ENCODE results near the gene BIRC3.

BIRC3 gene

DNA sequence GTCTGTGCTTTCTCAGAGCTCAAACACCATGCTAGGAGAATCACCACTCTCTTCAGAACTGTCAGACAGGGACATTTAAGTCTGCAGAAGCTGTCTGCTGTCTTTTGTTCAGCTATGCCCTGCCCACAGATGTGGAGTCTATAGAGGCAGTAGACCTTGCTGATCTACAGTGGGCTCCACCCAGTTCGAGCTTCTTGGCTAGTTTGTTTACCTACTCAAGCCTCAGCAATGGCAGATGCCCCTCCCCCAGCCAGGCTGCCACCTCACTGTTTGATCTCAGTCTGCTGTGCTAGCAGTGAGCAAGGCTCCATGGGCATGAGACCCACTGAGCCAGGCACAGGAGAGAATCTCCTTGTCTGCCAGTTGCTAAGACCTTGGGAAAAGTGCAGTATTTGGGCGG lies 16.4 kb upstream of the BIRC3 start:
- DNase-seq: peak; percentile 34

DNA sequence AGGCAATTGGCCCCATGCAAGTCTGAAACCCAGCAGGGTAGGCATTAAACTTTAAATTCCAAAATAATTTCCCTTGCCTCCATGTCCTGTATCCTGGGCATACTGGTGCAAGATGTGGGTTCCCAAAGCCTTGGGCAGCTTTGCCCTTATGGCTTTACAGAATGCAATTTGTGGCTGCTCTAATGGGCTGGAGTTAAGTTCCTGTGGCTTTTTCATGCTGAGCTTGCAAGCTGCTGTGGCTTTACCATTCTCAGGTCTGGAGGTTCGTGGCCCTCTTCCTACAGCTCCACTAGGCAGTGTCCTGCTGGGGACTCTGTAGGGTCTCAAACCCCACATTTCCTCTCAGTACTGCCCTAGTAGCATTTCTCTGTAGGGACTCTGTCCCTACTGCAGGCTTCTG lies 15.0 kb upstream of the BIRC3 start:
- DNase-seq: no peak

DNA sequence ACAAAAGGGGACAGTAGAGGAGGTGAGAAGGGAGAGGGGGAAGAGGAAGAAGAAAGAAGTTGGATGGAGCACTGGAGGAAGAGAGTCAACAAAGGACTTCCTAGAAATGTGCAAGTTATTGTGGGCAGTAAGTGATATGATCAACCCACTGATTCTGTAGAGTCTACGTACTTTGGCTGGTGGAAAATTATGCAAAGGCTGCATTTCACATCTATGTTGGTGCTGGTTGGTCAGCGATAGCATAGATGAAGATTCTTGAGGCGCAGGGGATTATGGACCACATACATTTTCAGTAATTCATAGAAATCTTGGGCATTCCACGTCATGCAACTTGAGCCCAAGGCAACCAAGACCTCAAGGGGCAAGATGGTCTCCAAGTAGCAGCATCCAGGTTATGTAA lies 12.6 kb upstream of the BIRC3 start:
- no peak for DNase-seq

DNA sequence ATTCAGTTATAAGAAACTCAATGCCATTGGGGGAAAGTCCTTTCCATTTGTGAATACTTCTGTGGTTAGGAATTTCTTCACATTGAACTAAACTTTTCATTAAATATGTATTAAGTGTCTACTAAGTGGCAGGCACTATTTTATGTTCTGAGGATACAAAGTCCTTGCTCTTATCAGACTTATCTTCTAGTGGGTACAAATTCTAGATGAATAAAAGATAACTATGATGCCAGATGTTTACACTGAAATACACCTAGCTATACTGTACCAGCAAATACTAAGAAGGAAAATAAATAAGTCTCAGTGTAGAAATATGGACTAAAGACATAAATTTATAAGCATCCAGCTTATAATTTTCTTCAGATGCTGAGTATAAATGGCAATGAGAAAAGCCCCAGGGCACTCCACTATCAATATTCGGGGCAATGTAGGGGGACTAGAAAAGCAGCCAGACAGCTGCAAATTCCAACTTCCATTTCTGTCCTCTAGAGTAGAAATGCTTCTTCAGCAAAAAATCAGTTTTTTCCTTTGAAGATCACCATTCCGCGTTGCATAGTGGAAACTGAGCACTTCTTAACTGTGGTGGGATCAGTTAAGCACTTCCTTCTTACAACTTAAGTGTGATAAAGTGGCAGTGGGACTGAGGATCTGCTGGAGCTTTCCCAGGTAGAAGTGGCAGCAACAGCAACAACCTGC lies 11.8 kb upstream of the BIRC3 start:
- DNase-seq: no peak

DNA sequence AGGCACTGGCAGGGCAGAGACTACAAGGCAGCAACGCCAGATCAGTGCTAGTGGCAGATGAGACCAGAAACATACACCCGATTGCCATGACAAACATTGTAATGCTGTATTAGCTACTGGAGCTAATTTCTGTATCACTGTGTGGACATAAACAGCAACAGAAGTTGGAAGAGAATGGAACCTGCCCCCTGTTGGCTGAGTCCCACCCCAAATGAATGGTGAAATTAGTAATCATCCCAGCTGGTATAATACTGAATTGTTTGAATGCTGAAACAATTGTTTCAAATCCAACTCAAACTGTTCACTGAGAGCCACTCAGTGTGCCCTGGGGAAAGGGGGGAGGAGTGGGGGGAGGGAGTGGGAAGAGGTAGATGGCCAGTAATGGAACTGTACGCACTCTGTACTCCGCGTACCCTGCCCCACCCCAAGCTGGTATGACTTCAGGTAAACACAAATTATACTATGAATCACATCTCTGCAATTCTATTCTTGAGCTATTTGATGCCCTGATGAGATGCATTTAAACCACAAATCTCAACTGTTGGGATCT lies 11.2 kb upstream of the BIRC3 start:
- DNase-seq: no peak

DNA sequence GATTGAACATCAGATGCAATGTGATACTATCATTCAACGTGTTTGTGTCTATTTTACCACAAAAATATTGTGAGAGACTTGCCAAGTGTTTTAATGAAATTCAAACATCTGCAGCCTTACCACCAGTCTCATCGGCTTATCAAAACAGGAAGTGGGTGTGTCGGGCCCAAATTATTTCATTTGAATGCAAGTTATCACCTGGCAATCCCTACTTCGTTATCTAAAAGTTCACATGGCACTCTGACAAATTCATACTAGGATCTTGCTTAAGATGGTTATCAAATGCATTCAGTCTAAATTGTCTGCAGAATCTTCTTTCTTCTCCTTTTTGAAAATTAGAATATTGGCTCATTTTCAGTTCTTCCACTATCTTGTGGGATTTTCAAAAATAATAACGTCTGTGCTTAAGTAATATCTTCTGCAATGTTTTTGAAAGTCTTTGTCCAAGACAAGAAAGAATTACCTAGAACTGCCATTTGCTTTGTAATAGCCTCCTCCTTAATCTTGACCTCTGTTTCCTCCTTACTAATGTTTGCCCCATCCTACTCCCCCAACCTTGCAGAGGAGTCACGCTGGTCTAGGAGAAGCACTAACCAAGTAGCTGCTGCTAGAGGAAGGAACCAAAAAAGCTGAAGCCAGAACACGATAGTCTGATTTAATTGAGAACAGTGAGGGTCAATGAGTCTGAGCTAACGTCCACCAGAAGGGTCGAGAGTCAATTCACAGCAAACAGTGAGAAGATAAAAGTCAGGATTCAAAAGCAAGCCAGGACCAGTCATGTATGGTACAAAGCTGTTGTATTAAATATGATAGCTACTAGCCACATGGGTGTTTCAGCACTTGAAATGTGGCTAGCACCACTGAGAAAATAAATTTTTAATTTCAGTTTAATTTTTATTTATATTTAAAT lies 10.2 kb upstream of the BIRC3 start:
- no peak for DNase-seq

DNA sequence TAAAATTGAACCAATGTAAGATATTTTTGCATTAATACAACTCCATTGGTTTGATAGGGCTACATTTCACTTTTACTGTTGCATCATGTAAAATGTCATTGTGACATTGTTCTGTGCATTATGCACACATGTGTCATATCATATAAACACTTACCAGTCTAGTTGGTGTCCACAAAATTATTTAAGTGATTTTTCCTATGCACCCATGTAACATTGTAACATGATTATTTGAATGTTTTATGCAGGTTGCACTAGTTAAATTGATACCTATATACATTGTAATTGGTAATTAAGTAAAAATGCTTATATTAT lies 9.6 kb upstream of the BIRC3 start:
- no peak for DNase-seq

DNA sequence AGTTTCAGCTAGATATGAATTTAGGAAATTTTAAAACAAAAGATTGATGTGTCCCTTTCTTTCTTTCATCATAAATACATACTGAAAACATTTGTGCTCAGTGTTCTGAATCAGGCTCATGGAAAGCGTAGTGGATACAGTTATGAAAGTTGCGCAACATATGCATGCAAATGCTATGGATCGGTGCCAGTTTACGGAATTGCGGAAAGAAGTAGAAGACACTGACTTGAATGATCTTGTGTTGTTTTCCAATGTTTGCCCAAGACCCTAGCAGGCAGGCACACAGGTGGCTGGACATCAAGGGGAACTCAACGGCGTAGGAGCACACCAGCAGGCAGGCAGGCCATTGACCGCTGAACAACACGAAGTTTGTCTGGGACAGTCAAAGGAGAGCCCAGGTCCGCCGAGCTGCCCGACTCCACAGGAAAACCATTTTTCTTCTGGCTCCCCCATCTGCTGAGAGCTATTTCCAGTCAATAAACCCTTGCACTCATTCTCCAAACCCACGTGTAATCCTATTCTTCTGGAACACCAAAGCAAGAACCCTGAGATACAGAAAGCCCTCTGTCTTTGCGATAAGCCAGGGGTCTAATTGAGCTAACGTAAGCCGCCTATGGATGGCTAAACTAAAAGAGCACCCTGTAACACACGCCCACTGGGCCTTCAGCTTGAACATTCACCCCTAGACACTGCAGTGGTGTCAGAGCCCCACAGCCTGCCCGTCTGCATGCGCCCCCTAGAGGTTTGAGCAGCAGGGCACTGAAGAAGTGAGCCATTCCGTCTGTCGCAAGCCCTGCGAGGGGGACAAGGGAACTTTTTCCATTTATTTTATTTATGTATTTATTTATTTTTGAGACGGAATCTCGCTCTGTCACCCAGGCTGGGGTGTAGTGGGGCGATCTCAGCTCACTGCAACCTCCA lies 7.4 kb upstream of the BIRC3 start:
- DNase-seq: no peak

DNA sequence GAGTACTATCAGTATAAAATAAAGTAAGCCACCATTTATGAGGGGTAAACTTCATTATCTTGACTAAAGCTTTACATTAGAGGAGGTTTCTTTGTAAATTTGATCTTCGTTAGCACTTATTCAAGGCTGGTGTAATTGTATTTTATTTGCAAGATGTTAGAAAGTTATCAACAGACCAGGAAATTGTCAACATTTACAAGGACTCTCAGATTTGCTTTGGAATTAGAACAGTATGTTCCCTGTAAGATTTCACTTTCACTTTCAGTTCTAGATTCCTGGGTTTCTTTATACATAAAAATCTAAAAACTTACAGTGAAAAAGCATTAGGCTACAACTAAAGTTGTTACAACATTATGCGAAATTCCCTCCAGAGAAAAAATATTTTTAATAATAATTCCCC lies 4.6 kb upstream of the BIRC3 start:
- DNase-seq: no peak

DNA sequence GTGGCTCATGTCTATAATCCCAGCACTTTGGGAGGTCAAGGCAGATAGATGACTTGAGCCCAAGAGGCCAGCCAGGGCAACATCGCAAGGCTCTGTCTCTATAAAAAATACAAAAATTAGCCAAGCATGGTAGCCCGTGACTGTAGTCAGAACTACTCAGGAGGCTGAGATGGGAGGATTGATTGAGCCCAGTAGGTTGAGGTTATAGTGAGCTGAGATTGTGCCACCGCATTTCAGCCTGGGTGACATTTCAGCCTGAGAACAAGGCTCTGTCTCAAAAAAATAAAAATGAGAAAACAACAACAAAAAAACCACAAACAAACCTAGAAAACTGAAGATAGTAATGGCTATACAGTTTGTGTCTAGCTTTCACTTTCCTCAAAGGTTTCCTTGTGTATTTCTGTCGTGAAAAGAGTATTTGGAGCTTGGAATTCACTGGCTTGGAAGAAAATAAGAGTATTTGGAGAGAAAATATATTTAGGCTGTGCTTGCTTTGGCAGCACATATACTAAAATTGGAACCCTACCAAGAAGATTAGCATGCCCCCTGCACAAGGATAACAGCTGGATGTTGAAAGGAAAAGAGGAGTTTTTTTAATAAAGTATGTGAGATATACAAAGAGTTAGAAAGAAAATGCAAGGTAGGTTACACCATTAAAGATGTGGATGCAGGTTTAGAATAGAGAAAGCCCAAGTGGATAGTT lies 3.9 kb upstream of the BIRC3 start:
- no peak for DNase-seq

DNA sequence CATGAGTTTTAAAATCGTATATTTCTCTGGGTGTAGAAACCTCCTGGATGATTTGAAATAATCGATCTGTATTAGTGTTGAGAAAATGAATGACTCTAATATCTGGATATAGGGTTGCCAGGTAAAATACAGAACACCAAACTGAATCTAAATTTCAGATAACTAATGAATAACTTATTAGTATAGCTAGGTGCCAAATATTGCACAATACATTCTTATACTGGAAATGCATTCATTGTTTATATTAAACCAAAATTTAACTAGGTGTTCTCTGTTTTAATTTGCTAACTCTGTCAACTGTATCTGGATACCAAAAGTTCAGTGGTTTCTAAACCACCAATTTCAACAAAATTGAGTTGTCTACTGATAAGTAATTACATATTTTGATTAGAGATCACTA lies 2.5 kb upstream of the BIRC3 start:
- DNase-seq: no peak

DNA sequence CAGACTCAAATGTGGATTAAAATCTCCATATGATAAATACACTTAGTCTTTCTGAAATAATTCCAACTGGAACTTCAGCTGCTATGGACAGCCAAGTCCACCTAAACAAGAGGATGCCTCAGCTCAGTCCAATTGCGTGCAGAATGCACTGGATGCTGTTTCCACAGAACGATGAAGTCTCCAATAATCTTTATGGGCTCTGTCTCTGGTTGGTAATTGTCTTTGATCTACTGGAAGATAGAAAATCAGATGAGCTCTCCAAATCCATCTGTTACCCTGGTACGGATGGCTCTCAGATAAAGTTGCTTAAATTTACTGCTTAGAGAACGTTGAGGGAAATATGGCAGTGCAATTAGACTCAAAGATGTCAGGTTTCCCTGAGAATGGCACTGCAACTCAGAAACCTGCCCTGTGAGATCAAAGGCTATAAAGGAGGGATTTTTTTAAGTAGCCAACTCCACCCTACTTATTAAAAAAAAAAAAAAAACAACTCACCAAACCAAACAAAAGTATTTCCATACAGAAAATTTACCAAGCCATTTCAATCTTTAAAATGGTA lies 859 bp upstream of the BIRC3 start:
- DNase-seq: no peak

DNA sequence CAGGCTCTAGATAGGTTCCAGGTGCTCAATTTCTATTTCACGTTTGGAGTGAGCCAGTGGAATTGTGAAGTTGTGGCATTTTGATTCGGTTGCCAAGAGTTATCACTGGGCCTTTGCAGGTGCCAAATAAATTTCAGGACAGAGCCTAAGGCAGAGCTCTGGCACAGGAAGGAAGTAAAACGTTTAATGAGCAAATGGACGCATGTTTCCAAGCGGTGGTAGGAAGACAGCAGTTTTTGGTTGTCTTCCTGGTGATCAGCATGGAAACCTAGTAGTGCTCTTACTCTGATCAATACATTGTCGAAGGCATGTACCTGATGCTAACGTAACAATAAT lies 452 bp downstream of the BIRC3 start:
- no peak for DNase-seq

DNA sequence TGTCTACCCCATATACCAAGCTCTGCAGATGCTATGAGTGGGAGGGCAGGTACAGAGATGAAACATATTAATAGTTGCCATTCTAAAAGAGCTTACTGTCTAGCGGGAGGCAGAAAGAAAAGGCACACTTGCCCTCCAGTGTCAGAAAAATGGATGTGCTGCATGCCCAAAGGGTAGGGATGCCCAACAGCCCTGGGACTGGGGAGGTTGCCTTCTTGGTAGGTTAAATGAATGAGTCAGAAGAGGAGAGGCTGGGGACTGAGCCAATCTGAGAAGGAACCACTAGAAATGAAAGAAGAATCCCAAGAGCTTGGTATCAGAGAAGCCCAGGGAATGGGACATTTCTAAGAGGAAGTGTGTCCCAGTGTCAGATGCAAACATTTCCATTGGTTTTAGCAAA lies 1.2 kb downstream of the BIRC3 start:
- peak; percentile 61 for DNase-seq

DNA sequence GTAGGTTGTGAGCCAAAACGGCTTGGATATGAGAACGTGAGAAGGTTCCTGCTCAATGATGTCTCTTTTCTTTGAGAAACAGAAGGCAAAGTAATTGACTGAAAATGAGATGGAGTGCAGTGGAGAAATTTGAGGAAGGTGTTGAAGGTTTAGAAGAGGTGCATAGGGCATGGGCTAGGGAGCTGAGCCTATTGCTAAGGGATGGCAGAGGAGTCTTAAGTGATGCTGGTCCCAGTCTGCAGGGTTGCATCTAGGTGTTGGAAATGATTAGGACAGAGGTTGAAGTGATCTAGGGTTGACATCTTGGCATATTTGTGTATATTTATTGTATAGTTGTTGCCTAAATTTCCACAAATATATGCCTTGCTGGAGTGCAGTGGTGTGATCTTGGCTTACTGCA lies 2.3 kb downstream of the BIRC3 start:
- no peak for DNase-seq

DNA sequence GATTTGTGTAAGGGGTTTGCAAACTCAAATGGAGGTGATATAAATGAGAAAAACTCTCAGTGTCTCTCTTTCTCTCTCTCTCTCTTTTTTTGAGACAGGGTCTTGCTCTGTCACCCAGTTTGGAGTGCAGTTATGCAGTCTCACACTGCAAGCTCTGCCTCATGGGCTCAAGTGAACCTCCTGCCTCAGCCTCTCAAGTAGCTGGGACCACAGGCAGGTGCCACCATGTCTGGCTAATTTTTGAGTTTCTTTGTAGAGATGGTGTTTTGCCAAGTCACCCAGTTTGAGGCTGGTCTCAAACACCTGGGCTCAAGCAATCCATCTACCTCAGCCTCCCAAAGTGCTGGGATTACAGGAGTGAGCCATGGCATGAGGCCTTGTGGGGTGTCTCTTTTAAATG lies 2.9 kb downstream of the BIRC3 start:
- DNase-seq: no peak

DNA sequence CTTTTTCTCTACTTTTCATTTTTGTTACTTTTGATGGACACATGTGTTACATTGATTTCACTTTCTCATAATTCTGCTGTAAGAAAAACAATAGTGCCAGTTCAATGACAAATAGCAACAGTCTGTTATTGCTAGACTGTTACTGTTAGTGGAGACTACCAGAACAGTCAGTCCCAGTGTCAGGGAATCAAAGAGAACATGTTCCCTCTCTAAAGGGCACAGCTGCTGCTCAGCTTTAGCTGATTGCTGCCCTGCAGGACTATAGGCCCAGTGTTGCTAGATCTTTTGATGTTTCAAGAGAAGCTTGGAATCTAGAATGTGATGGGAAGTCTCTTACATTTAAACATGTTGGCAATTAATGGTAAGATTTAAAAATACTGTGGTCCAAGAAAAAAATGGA lies 3.4 kb downstream of the BIRC3 start:
- no peak for DNase-seq

DNA sequence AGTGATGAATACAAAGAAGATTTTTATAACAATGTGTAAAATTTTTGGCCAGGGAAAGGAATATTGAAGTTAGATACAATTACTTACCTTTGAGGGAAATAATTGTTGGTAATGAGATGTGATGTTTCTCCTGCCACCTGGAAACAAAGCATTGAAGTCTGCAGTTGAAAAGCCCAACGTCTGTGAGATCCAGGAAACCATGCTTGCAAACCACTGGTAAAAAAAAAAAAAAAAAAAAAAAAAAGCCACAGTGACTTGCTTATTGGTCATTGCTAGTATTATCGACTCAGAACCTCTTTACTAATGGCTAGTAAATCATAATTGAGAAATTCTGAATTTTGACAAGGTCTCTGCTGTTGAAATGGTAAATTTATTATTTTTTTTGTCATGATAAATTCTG lies 5.3 kb downstream of the BIRC3 start:
- no peak for DNase-seq

DNA sequence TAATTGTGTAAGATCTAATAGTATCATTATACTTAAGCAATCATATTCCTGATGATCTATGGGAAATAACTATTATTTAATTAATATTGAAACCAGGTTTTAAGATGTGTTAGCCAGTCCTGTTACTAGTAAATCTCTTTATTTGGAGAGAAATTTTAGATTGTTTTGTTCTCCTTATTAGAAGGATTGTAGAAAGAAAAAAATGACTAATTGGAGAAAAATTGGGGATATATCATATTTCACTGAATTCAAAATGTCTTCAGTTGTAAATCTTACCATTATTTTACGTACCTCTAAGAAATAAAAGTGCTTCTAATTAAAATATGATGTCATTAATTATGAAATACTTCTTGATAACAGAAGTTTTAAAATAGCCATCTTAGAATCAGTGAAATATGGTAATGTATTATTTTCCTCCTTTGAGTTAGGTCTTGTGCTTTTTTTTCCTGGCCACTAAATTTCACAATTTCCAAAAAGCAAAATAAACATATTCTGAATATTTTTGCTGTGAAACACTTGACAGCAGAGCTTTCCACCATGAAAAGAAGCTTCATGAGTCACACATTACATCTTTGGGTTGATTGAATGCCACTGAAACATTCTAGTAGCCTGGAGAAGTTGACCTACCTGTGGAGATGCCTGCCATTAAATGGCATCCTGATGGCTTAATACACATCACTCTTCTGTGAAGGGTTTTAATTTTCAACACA lies 6.4 kb downstream of the BIRC3 start:
- DNase-seq: no peak

DNA sequence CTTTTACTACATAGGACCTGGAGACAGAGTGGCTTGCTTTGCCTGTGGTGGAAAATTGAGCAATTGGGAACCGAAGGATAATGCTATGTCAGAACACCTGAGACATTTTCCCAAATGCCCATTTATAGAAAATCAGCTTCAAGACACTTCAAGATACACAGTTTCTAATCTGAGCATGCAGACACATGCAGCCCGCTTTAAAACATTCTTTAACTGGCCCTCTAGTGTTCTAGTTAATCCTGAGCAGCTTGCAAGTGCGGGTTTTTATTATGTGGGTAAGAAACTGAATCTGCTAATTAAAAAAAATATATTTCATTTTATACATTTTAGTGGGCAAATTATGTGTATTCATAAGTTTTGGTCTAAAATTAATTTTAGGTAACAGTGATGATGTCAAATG lies 7.8 kb downstream of the BIRC3 start:
- DNase-seq: no peak

DNA sequence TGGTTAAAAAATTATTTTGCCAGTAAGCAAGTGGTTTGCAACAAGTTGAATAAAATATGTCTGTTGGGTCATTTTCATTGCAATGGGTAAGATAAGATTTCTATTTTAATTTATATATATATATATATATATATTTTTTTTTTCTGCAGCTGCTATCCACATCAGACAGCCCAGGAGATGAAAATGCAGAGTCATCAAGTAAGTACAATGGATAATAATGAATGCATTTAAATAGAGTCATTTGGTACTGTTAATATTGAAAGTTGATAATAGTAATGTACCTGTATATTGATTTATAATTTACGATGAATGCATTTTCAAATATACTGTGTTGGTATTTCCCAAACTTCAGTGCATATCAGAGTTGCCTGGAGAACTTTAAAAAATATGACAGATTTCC lies 11.5 kb downstream of the BIRC3 start:
- no peak for DNase-seq

DNA sequence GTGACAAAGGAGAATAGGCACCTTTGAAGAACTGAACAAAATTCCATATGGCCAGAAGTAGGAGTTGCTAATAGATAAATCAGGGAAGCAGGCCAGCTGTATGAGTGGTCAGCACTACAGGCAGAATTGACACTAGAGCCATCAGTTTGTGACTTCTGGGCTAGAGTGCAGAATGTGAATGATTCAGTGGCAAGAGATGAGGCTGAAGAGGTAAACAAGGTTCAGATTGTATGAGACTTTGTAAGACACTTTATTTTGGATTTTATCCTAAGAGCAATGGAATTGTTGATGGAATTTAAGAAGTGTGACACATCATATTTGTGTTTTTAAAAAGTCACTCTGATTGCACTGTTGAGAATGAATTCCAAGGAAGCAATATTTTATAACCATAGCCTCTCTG lies 12.9 kb downstream of the BIRC3 start:
- DNase-seq: no peak
